HG03354 (cell line): ENCODE data around the gene CACNA2D2.

Experiments
- ATAC-seq: cut with Tn5 transposase; IDR thresholded peaks from one replicate; pipeline ENCODE4 v1.9.1; 2021; ENCODE audit warnings: mild to moderate bottlenecking; ENCODE audit not compliant: unreplicated experiment, poor library complexity, severe bottlenecking

CACNA2D2 gene

GRCh38 chr3:50410608-50411139 lies 92.8 kb downstream of the CACNA2D2 start:
- no peak for ATAC-seq

GRCh38 chr3:50410185-50410584 lies 93.2 kb downstream of the CACNA2D2 start:
- ATAC-seq, result no peak

GRCh38 chr3:50408443-50408944 lies 94.9 kb downstream of the CACNA2D2 start:
- ATAC-seq, result no peak

GRCh38 chr3:50406487-50406886 lies 96.9 kb downstream of the CACNA2D2 start:
- no peak for ATAC-seq

- ATAC-seq, result no peak
Measured at GRCh38 chr3:50405249-50405648, 98.2 kb downstream of the CACNA2D2 start.

GRCh38 chr3:50401978-50402595 lies 101.3 kb downstream of the CACNA2D2 start:
- no peak for ATAC-seq

- no peak for ATAC-seq
Measured at GRCh38 chr3:50396502-50396901, 106.9 kb downstream of the CACNA2D2 start.

- no peak for ATAC-seq
Measured at GRCh38 chr3:50395070-50395860, 108.2 kb downstream of the CACNA2D2 start.

- ATAC-seq, result no peak
Measured at GRCh38 chr3:50393061-50393460, 110.4 kb downstream of the CACNA2D2 start.

GRCh38 chr3:50392101-50392715 lies 111.2 kb downstream of the CACNA2D2 start:
- ATAC-seq, result no peak

GRCh38 chr3:50390508-50391224 lies 112.8 kb downstream of the CACNA2D2 start:
- ATAC-seq, result no peak

GRCh38 chr3:50389414-50389767 lies 114.0 kb downstream of the CACNA2D2 start:
- ATAC-seq, result no peak

- ATAC-seq, result no peak
Measured at GRCh38 chr3:50388720-50389413, 114.6 kb downstream of the CACNA2D2 start.

GRCh38 chr3:50388016-50388719 lies 115.3 kb downstream of the CACNA2D2 start:
- ATAC-seq, result no peak

GRCh38 chr3:50385754-50386153 lies 117.7 kb downstream of the CACNA2D2 start:
- no peak for ATAC-seq

GRCh38 chr3:50383750-50384149 lies 119.7 kb downstream of the CACNA2D2 start:
- ATAC-seq, result no peak

GRCh38 chr3:50382722-50383121 lies 120.7 kb downstream of the CACNA2D2 start:
- ATAC-seq, result no peak

- no peak for ATAC-seq
Measured at GRCh38 chr3:50381383-50381782, 122.1 kb downstream of the CACNA2D2 start.
